NK-92 treated with Interleukin-12 subunit alpha and Interleukin-12 subunit beta, amount 100 ng/mL, for 24 hours (cell line): ENCODE results near the gene RPA3.

ENCODE experiments used
- DNase-seq: peaks from one replicate; lab custom pipeline; 2025; lab: John Stamatoyannopoulos, UW

RPA3 gene

DNA sequence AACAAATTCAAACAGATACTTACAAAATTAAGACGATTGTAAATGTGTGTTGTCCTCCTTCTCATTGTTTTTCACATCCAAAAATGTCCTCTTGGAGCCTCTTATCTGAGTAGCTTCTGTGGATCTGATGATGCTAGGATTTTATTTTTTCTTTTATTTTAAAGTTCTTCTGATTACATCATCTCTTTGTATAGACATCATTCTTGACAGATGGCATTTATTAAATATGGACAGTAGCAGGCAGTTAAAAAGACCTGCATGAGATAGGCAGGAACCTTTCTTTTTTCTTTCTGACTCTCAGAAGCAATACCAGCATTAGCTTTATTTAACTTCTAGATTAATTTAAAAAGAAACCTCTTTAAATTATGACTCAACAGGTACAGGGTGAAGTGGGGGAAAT is at the start of gene RPA3:
TSS of gene RPA3 (minus strand) at position 116 of the 400 bp plus-strand sequence. CDS start 78,189 bp downstream, outside the sequence.
- DNase-seq: no peak

DNA sequence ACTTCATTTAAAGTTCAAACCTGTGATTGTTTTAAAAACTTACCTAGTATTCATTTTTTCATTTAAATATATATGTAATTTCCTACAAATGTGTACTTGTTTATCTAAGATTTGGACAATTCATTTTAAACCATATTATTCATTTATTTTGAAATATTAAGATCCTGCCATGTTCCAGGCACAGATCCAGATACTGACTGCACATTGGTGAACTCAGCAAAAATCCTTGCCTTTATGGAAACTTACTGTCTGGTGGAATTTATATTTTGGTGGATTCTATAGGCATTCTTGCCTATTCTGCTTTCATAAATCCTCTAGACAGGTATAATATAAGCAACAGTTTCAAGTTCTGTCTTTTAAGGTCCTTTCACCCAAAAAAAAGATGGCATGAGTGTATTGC is 48.3 kb upstream of the RPA3 start:
- DNase-seq: no peak

DNA sequence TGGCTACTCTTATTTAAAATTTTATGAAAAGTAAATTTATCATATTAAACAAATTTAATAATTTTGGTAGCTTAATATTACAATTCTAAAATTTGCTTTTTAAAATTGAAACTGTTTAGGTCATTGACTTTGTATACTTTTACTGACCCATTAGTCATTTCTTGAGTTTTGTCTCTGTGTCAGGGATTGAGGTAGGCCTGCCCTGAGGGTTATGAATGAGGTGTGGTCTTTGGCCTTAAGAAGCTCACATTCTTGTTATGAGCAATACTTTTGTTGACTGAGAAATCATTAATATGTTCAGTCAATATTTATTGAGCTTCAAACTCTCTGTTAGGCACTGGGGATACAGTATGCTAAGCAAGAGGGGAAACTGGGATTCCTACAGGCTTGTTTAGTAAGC is 47.0 kb upstream of the RPA3 start:
- no peak for DNase-seq

DNA sequence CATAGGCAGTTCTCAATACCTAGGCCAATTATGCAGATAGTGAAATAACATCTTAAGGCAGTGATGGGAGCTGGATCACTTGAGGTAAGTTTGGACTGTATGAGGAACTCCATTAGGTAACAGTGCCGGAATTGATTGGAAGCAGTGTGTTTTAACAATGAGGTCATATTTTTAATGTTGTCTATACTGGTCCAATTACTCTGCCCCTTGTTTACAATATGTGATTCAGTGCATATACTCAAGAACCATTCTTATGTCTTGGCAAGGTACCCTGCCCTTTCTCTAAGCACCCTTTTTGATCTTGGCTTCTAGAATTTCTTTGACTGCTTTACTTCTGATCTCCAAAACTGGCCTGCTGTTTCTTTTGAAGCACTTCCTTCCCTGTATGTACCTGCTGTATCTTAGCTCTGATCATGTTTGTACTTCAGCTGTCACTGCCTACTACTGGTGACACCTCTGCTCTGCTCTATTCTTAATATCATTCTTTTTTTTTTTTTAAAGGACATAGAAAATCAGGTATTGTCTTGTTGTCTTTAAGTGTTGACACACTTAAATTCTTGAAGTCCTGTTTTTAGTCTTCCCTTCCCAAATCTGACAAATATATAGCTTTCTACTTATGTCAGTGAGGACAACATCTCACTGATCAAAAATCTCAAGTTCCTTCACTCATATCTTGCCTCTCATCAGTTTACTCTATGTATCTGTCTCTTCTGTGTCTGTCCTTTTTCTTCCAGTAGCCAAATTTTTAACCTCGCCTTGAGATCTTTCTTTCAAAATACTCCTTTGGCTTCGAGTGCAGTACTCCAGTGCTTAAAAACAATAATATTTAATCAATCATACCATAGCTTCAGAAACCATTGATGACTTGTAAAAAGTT is 46.4 kb upstream of the RPA3 start:
- no peak for DNase-seq

- DNase-seq: no peak
Measured at GRCh38 chr7:7761974-7762779, 43.8 kb upstream of the RPA3 start.

DNA sequence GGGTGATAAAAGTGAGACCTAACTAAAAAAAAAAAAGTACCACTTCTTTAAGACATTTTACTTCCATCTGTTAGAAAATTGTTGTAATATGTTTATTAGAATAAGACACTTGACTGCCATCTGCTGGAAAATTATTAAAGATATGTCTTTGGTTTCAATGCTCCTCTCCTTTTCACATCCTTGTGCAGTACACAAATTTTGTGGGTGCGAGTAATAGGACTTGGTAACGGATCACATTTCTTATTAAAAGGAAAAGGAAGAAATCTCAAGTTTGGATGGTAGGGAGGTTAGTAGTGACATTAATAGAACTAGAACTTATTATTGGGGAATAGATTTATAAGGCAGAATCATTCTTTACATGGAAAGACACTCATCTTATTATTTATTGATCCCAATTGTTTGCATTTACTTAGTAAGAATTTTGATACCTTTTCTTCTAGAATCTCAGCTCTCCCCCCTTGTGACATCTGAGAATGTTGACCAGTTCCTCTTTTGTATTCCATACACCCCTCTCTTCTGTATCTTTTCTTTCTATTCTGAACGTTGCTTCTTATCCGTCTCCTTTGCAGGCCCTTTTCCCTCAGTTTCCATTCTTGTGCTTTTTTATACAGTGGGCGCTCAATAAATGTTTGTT is 43.0 kb upstream of the RPA3 start:
- DNase-seq: no peak

GRCh38 chr7:7757576-7757975 is 39.2 kb upstream of the RPA3 start:
- no peak for DNase-seq

DNA sequence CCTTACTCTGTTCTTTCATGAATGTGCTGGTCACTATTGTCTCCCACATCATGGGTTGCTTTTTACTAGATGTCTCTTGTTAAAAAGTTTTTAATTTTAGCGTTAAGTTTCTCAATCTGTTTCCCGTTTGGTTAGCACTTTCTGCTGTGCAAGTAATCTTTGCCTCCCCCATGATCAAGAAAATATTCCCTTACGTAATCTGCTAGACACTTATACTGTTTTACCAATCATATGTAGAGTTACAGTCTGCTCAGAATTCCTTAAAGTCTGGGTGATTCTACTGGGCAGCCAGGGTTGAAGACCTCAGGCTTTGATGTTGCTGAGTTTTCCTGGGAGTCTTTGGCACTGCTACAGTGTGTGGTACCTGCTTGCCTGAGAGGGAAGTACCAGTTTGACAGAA is 38.2 kb upstream of the RPA3 start:
- no peak for DNase-seq

- DNase-seq: no peak
Measured at GRCh38 chr7:7751243-7752092, 33.1 kb upstream of the RPA3 start.

DNA sequence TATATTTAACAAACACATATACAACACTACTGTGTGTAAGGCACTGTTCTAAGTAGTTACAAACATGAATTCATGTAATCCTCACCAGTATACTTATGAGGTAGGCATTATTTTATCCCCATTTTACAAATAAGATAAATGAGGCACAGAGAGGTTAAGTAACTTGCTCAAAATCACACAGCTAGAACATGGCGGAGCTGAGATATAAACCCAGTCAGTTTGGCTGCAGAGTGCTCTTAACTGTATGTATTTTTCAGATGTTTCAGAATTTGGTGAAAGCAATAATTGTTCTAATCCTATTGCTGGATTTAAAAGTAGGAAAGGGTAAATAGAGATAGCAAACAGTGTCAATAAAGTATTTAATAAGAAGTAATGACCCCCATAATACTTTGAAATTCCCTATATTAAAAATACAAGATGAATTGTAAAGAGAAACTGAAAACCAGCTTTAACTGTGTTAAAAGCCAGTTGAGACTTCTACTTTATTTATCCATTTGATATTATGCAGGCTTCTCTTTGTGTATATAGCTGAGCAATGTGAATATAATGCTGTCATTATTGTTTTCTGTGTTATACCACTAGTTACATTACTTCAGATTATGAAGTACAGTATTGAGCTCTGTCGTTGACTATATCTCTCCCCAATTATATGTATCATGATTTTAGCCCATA is 32.3 kb upstream of the RPA3 start:
- DNase-seq: no peak

GRCh38 chr7:7746458-7746857 is 28.1 kb upstream of the RPA3 start:
- no peak for DNase-seq

- no peak for DNase-seq
Measured at GRCh38 chr7:7745966-7746365, 27.6 kb upstream of the RPA3 start.

DNA sequence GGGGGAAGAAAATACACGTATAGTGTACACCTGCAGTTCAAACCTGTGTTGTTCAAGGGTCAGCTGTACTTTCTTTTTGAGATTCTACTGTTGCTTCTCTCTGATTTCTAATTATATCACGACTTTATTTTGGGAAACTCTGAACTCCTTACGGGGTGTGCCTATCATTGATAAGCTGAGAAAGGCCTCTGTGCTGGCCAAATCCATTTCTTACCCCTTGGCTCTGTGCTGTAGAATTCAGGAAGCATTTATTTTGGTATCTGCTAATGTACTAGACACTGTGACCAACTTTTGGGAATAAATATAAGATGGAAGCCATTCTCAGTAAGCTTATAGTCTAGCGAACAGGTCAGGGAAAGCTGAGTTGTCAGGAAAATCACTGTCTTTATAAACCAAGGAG is 26.9 kb upstream of the RPA3 start:
- DNase-seq: no peak

DNA sequence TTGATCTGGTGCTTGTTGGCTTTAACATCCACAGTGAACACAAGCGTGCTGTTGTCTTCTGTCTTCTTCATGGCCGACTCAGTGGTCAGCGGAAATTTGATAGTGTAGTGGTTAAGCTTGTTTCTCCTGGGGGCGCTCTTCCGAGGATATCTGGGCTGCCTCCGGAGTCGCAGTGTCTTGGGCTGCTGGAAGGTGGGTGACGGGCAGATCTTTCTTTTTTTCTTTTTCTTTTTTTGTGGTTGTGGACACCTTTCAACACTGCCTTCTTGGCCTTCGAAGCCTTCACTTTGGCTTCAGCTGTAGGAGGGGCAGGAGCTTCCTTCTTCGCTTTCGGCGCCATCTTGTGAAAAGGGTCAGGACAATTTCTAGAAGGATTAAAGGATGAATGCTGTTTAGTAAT is 23.8 kb upstream of the RPA3 start:
- DNase-seq: no peak

DNA sequence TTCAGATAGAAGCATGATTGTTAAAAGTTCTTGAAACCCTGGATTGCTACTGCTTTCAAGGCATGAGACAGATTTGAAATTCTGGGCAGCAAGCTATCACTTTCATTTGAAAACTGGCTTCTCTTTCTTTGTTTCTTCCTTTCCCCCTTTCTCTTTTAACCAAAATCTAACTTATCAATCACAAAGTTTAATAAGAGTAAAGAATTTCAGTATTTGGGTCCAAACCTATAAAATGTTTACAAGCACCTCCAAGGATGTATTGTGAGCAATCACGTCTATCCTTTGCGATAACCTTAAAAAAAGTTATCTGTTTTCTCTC is 21.6 kb upstream of the RPA3 start:
- DNase-seq: no peak

DNA sequence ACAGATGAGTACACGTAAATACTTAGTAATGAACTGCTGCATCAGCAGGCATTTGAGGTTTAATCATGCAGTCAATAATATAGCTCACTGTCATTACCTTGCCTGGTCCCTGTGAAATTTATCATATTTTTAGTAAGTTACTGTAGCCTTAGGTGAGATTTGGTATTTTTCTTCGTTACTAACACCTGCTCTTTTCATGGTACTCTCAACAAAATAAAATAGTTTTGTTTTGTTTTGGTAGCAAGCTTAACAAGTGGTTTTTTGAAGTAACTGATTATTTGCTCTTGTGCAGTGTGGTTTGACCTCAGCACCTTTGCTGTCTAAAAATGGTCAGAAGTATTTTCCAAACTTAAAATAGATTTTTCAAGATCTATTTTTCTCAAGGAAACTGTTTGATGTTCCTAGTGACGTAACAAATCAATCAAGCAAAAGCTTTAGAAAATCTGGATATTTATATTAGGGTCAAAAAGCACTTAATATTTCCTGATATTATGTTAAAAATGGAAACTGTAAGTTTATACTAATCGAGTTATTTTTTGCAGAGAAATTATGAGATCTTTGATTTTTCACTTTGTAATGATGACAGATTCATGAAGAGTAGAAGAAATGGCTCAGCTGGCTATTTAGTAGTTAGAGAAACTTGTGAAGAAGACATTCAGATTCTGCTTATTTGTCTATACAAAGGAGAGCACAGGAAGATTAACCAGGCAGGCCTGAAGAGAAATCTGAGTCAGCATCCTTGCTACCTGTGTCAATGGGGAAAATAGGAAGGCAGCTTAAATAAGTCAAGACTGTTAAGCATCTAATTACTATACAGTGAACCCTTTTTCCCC is 21.0 kb upstream of the RPA3 start:
- no peak for DNase-seq

DNA sequence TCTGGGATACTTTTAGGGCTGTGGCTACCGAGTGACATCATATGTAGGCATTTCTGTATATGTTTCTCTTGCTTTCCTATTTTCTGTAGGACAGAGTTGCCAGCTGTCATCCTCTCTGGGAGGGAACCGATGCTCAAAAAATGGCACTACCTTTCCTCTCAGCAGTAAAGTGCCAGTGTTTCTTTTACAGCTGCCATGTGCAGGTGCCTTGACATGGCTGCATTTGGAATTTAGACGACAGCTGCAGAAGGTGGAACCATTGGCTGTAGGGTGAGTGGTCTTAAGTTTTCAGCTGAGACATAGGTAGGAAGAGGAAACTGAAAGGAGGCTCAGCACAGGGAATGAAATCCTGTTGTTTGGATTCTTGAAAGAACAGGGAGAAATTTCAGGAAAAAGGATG is 20.2 kb upstream of the RPA3 start:
- DNase-seq: no peak

GRCh38 chr7:7738177-7738576 is 19.8 kb upstream of the RPA3 start:
- no peak for DNase-seq

DNA sequence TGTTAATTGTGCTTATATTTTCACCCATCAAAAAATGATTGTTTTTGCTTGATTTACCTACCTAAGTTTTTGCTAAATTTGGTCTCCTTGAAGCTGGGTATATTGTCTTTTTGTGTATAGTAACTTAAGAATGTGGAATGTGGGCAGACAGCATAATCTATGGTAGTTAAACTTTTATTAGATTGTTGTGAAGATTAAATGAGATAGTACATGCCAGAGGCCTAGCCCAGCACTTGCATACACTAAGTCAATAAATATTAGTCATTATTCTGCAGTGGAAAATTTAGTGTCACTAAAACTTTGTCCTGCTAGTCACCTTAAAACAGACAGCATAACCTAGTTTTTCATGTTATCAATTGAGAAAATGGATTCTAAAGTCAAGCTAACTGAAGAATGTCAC is 19.3 kb upstream of the RPA3 start:
- no peak for DNase-seq

DNA sequence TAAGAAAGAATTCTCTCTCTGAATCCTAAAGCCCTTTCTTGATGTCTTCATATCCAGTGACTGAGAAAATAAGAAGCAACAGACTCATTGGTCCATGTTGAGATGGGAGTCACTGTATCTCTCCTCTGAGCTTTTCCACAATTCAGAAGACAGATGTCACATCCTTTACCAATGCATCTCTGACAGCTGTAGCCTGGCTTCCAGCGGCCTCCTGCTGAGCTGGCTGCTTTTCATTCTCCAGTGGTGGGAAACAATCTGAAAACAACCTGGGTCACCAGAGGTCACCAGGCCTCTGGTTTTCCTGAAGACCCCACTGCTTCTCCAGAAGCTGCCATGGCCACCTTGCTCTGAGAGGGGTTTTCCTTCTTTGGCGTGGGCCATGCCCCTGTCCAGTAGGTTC is 18.3 kb upstream of the RPA3 start:
- DNase-seq: no peak
